GM18511 (cell line): Measurements from ENCODE around the gene TM9SF4.
"Not testable (repeated sequence)": the region's sequence is repeated elsewhere in the genome, so short reads cannot be mapped to it uniquely, and the experiment has no call there.

Source experiments
- ATAC-seq: cut with Tn5 transposase; IDR thresholded peaks from one replicate; pipeline ENCODE4 v1.9.1; 2021; ENCODE audit warnings: mild to moderate bottlenecking, moderate library complexity; ENCODE audit not compliant: unreplicated experiment

The TM9SF4 gene

DNA sequence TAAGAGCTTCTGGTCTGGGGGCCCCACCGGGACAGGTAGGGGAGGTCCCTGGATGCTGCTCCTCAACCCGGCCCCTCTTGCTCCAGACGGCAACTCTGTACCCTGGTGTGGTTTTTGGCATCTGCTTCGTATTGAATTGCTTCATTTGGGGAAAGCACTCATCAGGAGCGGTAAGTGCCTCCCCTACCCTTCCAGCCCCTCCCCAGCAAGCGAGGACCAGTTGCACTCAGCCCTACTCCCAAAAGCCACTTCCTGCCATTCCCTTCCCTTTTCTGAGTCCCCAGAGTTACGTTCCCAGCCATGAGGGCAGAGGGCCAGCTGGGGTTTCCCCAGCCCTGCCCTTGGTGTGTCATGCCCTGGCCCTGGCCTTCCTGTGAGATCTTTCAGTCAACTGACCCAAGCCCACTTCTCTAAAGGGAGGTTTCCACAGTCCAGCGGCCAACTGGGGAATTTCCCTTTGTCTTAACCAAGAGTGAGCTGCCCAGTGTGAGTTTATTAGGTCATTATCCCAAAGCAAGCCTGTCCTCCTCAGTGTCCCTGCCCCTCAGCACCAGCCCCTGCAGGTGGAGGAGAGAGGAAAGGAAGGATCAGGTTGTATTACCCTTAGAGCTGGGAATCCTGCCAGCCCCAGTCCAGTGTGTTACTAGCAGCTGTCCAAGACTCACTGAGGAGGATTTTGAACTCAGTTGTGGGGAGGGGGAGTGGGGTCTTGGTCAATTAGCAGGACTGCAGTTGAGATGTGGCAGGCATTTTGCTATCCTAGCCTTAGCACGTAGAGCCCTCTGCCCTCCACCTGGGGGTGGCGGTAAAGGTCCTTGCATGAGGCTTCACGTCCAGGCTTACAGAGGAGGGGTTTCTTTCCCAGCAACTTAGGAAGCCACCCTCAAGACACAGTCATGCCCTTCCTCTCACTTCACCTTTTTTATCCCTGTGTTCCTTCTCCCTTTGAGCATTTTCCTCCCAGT, 45.8 kb downstream of the TM9SF4 start:
- peak; percentile 52 for ATAC-seq

- ATAC-seq: no peak
Observed at GRCh38 chr20:32157611-32158010, 48.1 kb downstream of the TM9SF4 start.

DNA sequence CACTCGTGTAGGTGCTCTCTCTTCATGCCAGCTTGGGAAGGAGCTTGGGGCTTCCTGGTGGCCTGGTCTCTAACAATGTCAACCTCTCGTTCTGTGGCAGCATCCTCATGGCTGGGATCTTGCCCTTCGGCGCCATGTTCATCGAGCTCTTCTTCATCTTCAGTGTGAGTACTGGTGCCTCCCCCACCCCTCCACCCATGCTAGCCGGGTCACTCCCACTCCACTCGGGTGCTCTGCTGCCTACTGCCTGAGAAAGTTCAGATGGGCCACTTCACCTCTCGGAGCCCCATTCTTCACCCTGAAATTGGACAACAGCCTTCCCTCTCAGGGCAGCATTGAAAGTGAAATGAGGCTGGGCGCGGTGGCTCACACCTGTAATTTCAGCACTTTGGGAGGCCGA, 48.8 kb downstream of the TM9SF4 start:
- no peak for ATAC-seq

DNA sequence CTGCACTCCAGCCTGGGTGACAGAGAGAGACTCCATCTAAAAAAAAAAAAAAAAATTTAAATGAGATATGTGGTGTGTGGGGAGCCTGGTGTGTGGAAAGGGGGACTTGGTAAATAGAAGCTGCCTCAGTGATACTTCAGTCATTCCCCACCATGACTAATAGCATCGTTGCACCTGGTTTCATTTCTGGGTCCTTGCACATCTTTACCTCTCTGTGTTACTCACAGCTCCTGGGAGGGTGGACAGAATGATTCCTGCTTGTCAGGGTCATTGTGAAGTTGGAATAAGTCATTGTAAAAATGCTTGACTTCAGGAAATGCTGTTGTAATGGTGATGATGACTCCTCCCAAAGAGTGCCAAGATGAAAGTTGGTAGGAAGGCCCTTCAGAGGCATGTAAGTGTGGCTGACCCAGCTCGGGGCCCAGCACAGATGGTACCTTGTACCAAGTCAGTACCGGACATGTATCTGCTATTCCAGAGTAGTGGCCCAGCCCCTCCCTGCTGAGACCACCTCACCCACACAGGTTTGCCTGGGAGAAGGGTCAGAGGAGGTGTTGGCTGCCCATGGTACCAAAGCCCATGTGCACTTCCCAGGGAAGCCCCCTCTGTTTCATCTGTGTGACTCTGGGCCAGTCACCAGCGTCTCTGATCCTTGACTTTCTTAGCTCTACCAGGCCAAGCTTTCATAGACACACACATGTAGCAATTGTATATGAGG, 49.6 kb downstream of the TM9SF4 start:
- no peak for ATAC-seq

DNA sequence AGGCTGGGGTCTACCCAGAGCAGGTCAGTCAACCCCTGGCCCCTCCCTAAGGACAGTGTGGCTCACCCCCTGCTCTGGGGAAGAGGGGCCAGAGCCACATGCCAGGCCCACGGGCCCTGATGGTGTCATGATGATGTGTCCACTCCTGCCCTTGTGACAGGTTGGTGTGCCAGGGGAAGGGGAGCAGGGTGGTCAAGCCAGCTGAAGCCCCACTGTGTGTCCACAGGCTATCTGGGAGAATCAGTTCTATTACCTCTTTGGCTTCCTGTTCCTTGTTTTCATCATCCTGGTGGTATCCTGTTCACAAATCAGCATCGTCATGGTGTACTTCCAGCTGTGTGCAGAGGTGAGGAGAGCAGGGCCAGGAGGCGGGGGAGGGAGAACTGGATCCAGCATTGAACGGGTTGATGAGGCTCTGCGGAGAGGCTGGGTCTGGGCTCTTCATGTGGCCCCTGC, 50.3 kb downstream of the TM9SF4 start:
- ATAC-seq: no peak

DNA sequence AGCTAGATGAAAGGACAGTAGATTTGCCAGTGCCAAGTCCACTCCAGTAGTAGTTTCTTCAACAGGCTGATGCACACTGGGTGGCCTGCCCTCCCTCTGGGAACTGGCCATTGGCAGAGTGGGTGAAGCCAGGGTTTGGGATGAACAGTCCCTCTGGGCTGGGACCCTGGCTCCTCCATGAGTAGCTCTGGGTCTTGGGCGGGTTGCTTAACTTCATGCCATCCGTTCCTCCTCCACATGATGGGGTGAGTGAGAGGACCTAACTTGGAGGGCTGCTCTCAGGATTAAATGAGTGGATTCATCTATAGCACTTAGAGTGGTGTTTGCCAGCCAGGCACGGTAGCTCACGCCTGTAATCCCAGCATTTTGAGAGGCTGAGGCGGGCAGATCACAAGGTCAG, 50.8 kb downstream of the TM9SF4 start:
- no peak for ATAC-seq

GRCh38 chr20:32162351-32162750, 52.8 kb downstream of the TM9SF4 start:
- ATAC-seq: no peak

DNA sequence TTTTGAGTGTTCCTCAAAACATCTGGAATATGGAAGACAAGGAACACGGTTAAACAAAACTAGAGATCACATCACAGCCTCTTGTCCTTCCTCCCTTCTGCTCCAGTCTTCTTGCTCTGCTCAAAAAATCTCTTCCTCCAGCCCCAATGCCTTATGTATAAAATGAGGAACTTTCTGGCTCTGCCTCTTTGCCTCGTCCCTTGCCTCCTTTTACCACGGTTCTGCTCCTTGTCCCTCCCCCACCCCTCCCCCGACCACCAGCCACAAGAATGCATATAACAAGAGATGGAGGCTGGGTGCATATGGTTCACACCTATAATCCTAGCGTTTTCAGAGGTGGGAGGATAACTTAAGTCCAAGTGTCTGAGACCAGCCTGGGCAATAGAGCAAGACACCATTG, 54.4 kb downstream of the TM9SF4 start:
- no peak for ATAC-seq

DNA sequence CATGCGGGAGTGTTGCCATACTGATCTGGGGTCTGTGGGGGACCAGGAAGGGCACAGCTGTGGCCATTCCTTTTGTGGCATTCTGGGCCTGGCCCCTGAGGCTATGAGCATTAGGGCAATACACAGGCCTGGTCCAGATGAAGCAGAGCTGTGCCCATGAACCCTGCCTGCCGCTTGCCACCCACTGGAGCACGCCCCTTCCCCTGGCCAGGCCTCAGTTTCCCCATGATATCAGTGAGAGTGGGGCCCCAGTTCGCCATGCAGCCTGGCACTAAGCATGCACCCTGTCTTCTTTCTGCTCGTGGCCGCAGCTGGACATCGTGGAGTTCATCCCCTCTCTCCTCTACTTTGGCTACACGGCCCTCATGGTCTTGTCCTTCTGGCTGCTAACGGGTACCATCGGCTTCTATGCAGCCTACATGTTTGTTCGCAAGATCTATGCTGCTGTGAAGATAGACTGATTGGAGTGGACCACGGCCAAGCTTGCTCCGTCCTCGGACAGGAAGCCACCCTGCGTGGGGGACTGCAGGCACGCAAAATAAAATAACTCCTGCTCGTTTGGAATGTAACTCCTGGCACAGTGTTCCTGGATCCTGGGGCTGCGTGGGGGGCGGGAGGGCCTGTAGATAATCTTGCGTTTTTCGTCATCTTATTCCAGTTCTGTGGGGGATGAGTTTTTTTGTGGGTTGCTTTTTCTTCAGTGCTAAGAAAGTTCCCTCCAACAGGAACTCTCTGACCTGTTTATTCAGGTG, 55.6 kb downstream of the TM9SF4 start:
- no peak for ATAC-seq

DNA sequence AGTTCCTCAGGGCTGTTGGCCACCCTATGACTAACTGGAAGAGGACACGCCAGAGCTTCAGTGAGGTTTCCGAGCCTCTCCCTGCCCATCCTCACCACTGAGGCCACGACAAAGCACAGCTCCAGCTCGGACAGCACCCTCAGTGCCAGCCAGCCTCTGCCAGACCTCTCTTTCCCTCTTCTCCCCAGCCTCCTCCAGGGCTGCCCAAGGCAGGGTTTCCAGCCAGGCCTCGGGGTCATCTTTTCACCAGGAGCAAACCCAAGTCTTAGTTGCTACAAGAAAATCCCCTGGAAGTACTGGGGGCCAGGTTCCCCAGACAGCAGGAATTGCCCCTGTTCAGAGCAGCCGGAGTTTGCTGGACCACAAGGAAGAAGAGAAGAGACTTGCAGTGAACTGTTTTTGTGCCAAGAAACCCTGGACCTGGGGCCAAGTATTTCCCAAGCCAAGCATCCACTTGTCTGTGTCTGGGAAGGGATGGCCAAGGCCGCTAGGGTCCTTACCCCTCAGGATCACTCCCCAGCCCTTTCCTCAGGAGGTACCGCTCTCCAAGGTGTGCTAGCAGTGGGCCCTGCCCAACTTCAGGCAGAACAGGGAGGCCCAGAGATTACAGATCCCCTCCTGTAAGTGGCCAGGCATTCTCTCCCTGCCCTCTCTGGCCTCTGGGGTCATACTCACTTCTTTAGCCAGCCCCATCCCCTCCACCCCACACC, 56.5 kb downstream of the TM9SF4 start:
- no peak for ATAC-seq

DNA sequence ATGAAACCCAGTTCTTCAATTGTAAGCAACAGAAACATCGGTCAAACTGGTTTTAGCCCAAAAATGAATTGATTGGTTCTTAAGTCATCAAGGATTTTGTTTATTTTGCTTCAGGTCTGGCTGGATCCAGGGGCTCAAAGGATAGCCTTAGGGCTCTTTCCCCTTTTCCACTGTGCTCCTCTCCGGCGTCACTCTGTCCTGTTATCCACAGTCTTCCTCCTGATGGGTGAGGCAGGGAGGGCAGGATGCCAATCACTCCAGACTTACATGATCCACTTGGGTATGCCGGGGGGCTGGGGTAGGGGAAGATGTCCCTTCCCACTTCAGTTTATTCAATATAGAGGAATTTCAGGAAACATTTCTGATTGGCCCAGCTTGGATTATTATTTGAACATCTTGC, 58.0 kb downstream of the TM9SF4 start:
- no peak for ATAC-seq

- no peak for ATAC-seq
Observed at GRCh38 chr20:32168184-32168910, 58.8 kb downstream of the TM9SF4 start.

- not testable (repeated sequence) for ATAC-seq
Observed at GRCh38 chr20:32177696-32178095, 68.2 kb downstream of the TM9SF4 start.

DNA sequence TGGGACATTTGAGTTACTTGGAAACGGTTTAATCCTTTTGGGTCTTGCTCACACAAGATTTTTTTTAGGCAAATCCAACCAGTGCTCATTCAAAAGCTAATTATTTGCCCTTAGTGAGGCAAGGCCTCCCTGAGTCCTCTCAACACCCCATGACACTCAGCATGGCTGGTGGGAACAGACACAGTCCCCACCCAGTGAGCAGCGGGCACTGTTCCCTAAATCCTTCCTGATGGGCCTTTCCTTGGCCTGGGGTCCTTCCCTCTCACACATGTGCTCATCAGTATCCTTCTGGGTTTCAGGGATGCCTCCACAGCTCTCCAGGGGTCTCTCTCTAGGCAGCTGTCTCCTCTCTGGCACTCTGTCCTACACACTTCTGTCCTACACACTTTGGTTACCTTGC, 70.0 kb downstream of the TM9SF4 start:
- no peak for ATAC-seq

DNA sequence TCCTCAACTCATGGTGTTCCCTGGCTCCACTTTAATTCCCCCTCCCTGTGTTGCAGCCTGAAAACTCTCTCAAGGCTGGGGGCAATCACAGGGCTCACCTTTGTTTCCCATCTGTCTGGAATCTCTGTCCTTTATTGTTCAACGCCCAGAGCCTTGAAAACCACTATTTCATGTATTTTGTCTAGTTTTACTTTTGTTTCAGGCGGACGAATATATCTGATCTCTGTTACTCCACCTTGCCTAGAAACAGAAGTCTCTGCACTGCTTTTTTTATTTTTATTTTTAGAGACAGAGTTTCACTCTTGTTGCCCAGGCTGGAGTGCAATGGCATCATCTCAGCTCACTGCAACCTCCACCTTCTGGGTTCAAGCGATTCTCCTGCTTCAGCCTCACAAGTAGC, 70.4 kb downstream of the TM9SF4 start:
- no peak for ATAC-seq

DNA sequence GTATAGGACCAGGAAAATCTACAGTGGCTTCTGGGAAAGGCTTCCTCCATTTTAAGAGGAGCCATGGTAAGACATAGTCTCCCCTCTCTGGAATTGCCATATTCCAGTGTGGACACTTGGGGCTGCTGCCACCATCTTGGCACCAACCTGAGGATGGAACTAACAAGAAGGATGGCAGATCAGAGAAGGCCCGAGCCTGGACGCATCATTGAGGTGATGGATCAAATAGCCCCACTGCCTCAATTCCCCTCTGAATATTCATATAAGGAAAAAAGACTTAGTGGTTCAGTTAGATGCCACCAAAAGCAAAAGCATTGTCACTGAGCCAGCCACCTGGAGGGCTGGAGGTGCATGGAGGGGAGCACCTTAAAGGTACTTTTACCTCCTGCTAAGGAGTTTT, 72.1 kb downstream of the TM9SF4 start:
- ATAC-seq: no peak

DNA sequence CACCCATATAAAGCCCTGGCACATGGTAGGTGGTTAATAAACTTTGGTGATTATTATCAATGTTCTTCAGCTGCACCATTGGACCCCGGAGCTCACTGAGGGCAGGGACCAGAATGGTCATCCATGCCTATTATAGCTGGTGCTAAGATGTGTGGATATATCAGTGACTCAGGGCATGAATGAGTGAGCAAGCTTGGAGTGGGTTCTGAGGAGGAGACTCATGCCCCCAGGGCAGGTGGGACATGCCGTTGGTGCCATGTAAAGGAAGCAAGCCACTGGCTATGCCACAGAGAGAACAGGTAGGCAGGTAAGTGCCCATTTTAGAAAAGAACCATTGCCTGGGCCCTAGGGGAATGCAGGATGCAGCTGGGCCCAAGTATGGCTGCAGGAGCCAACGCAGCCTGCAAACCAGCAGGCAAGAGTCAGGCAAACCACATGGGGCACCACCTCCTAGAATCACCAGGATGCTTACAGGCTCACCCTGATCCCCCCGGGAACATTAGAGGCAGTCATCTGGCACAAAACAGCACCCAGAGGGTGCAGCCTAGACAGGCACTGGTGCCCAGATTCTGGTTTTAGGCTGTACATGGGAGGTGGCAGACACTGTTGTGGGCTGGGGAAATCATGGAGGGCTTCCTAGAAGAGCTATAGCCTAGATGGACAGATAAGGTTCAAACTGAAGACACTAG, 74.6 kb downstream of the TM9SF4 start:
- no peak for ATAC-seq

GRCh38 chr20:32184961-32185603, 75.6 kb downstream of the TM9SF4 start:
- ATAC-seq: no peak

GRCh38 chr20:32186506-32186905, 77.0 kb downstream of the TM9SF4 start:
- ATAC-seq: no peak
